Measurements from ENCODE around the gene TMEM258. TPM values are rescaled to one million over a fixed set of nuclear protein-coding genes. Genes with fewer than 3 reads are reported as not detected.
A peak's percentile ranks its signal among the peaks of the same experiment; 100 is the strongest.

The TMEM258 gene
- total and polyA plus RNA-seq, 9 of the 15 experiments (the other 6 are each of a cell fraction or from before 2014, with no cell fraction given): 97.2 to 856 (median 231) TPM

DNA sequence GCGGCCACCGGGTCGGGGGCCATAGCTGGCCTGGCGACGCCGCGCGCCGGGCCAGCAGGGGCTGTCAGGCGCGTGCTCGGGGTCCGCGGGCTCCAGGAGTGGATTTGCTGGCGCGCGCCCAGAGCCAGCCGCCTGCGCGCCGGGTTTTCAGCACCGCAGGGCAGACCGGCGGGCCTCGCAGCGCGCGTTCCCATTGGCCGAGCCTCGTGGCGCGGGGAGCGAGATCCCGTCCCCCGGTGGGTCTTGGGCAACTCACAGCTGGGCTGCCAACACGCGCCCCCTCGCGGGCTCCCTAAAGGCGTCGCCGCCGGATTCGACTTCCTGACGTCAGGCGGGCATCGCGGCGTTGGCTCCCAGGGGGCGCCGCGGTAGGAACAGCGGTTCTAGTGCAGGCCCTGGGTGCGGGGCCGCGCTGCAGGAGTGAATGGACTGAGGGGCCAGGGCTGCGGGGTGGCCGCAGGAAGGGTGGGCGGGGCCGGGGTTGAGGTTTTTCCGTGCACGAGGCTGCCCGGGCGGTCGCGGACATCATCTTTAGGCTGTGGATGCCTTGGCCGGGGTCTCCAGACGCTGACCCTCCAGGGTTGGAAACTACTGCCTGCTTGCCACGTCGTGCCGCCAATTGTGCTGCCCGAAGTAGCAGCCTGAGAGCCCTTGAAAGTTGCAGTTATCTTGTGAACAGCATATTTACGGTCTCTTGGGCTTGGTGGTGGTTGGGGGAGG is 24.5 kb upstream of the TMEM258 start, which contains the start of gene FADS1 (continued):
- TF ChIP-seq, protein P1, sequence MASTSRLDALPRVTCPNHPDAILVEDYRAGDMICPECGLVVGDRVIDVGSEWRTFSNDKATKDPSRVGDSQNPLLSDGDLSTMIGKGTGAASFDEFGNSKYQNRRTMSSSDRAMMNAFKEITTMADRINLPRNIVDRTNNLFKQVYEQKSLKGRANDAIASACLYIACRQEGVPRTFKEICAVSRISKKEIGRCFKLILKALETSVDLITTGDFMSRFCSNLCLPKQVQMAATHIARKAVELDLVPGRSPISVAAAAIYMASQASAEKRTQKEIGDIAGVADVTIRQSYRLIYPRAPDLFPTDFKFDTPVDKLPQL (IDR thresholded peaks at IDR 0.05; ENCODE audit: extremely low read depth, insufficient read length): no peak
- TF ChIP-seq NRF1 (conservative IDR thresholded peaks at IDR 0.05 in 1 of 2, IDR thresholded peaks at IDR 0.05 in 1 of 2): peak; percentile 79 to 82
- TF ChIP-seq, protein P2, sequence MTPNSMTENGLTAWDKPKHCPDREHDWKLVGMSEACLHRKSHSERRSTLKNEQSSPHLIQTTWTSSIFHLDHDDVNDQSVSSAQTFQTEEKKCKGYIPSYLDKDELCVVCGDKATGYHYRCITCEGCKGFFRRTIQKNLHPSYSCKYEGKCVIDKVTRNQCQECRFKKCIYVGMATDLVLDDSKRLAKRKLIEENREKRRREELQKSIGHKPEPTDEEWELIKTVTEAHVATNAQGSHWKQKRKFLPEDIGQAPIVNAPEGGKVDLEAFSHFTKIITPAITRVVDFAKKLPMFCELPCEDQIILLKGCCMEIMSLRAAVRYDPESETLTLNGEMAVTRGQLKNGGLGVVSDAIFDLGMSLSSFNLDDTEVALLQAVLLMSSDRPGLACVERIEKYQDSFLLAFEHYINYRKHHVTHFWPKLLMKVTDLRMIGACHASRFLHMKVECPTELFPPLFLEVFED (CRISPR knock-in tag; conservative IDR thresholded peaks at IDR 0.05): no peak
- TF ChIP-seq, protein P3, sequence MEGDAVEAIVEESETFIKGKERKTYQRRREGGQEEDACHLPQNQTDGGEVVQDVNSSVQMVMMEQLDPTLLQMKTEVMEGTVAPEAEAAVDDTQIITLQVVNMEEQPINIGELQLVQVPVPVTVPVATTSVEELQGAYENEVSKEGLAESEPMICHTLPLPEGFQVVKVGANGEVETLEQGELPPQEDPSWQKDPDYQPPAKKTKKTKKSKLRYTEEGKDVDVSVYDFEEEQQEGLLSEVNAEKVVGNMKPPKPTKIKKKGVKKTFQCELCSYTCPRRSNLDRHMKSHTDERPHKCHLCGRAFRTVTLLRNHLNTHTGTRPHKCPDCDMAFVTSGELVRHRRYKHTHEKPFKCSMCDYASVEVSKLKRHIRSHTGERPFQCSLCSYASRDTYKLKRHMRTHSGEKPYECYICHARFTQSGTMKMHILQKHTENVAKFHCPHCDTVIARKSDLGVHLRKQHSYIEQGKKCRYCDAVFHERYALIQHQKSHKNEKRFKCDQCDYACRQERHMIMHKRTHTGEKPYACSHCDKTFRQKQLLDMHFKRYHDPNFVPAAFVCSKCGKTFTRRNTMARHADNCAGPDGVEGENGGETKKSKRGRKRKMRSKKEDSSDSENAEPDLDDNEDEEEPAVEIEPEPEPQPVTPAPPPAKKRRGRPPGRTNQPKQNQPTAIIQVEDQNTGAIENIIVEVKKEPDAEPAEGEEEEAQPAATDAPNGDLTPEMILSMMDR (IDR thresholded peaks at IDR 0.05 in 2 of 3, conservative IDR thresholded peaks at IDR 0.05 in 1 of 3; ENCODE audit: insufficient read depth in 2 of 3, low read depth in 1 of 3, low read length in 3 of 3): peak; percentile 72 to 93 (median 89)
- no peak for TF ChIP-seq TOE1 (IDR thresholded peaks at IDR 0.05; ENCODE audit: borderline replicate concordance)
- TF ChIP-seq TOE1 (CRISPR knock-in tag; IDR thresholded peaks at IDR 0.05; ENCODE audit: borderline replicate concordance, low read depth): no peak
- 0 out of 4 replicates have a peak, but pooled peaks of 1 of the 2 experiments have one; percentile 48 for TF ChIP-seq ETV6 (IDR thresholded peaks at IDR 0.05; ENCODE audit: borderline replicate concordance in 1 of 2, low read depth in 2 of 2, low read length in 1 of 2)
- TF ChIP-seq ETV6 (CRISPR knock-in tag; IDR thresholded peaks at IDR 0.05; ENCODE audit: borderline replicate concordance): no peak
- TF ChIP-seq PHF21A (IDR thresholded peaks at IDR 0.05; ENCODE audit: borderline replicate concordance, low read depth): peak; percentile 59; the same call in 1 of the 2 replicates
- TF ChIP-seq, protein P4, sequence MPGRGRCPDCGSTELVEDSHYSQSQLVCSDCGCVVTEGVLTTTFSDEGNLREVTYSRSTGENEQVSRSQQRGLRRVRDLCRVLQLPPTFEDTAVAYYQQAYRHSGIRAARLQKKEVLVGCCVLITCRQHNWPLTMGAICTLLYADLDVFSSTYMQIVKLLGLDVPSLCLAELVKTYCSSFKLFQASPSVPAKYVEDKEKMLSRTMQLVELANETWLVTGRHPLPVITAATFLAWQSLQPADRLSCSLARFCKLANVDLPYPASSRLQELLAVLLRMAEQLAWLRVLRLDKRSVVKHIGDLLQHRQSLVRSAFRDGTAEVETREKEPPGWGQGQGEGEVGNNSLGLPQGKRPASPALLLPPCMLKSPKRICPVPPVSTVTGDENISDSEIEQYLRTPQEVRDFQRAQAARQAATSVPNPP (IDR thresholded peaks at IDR 0.05; ENCODE audit: borderline replicate concordance, insufficient read depth, insufficient read length): no peak
- peak; percentile 94 for TF ChIP-seq CEBPG (CRISPR knock-in tag; IDR thresholded peaks at IDR 0.05)
- TF ChIP-seq CEBPG (tag; conservative IDR thresholded peaks at IDR 0.05 in 1 of 2, IDR thresholded peaks at IDR 0.05 in 1 of 2): peak; percentile 77 to 95
- peak; percentile 90 for TF ChIP-seq POLR2G (IDR thresholded peaks at IDR 0.05; ENCODE audit: low read depth, low read length)
- peak; percentile 59; the same call in 1 of the 2 replicates for TF ChIP-seq PTBP1 (IDR thresholded peaks at IDR 0.05; ENCODE audit: low read depth, low read length)
- TF ChIP-seq, protein P5, sequence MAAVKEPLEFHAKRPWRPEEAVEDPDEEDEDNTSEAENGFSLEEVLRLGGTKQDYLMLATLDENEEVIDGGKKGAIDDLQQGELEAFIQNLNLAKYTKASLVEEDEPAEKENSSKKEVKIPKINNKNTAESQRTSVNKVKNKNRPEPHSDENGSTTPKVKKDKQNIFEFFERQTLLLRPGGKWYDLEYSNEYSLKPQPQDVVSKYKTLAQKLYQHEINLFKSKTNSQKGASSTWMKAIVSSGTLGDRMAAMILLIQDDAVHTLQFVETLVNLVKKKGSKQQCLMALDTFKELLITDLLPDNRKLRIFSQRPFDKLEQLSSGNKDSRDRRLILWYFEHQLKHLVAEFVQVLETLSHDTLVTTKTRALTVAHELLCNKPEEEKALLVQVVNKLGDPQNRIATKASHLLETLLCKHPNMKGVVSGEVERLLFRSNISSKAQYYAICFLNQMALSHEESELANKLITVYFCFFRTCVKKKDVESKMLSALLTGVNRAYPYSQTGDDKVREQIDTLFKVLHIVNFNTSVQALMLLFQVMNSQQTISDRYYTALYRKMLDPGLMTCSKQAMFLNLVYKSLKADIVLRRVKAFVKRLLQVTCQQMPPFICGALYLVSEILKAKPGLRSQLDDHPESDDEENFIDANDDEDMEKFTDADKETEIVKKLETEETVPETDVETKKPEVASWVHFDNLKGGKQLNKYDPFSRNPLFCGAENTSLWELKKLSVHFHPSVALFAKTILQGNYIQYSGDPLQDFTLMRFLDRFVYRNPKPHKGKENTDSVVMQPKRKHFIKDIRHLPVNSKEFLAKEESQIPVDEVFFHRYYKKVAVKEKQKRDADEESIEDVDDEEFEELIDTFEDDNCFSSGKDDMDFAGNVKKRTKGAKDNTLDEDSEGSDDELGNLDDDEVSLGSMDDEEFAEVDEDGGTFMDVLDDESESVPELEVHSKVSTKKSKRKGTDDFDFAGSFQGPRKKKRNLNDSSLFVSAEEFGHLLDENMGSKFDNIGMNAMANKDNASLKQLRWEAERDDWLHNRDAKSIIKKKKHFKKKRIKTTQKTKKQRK (IDR thresholded peaks at IDR 0.05; ENCODE audit: borderline replicate concordance, low read depth, low read length): no peak
- peak; percentile 75 for TF ChIP-seq ZKSCAN8 (CRISPR knock-in tag; IDR thresholded peaks at IDR 0.05)

All from K562 (cell line).